GM19468 (cell line): ENCODE results near the gene ZNF429.
"Not testable (repeated sequence)": the region's sequence is repeated elsewhere in the genome, so short reads cannot be mapped to it uniquely, and the experiment has no call there.

Experiments used
- ATAC-seq: cut with Tn5 transposase; IDR thresholded peaks from one replicate; pipeline ENCODE4 v1.9.1; 2021; ENCODE audit warnings: mild to moderate bottlenecking, moderate library complexity, moderate number of reproducible peaks; ENCODE audit not compliant: unreplicated experiment; ENCODE audit errors: extremely low read depth

Gene ZNF429

GRCh38 chr19:21587549-21587948, 82.1 kb downstream of the ZNF429 start:
- no peak for ATAC-seq

- ATAC-seq: no peak
Observed at GRCh38 chr19:21588065-21588601, 82.7 kb downstream of the ZNF429 start.

GRCh38 chr19:21590867-21591266, 85.5 kb downstream of the ZNF429 start:
- no peak for ATAC-seq

GRCh38 chr19:21593008-21593481, 87.6 kb downstream of the ZNF429 start:
- no peak for ATAC-seq

GRCh38 chr19:21593502-21593901, 88.1 kb downstream of the ZNF429 start:
- ATAC-seq: no peak

- no peak for ATAC-seq
Observed at GRCh38 chr19:21593934-21594820, 88.8 kb downstream of the ZNF429 start.

- no peak for ATAC-seq
Observed at GRCh38 chr19:21595185-21595584, 89.8 kb downstream of the ZNF429 start.

GRCh38 chr19:21602082-21602658, 96.8 kb downstream of the ZNF429 start:
- no peak for ATAC-seq

GRCh38 chr19:21602659-21603430, 97.4 kb downstream of the ZNF429 start:
- ATAC-seq: not testable (repeated sequence)

GRCh38 chr19:21603431-21604231, 98.2 kb downstream of the ZNF429 start:
- no peak for ATAC-seq

- no peak for ATAC-seq
Observed at GRCh38 chr19:21604351-21604926, 99.0 kb downstream of the ZNF429 start.
